ENCODE data around the gene CDH20.

CDH20 gene

GRCh38 chr18:61379827-61380226, 46.6 kb downstream of the CDH20 start:
- CTCF ChIA-PET = interaction anchor here (0.9 kb wide), 1 partner anchor 55 kb away, joined by 3 read pairs; no protein-coding TSS in a partner anchor
- Histone ChIP-seq H3K27ac (ENCODE audit: extremely low read depth, low read depth, low read length) (no peak overlapping the region), H3K4me3 (ENCODE audit: low read depth, low read length) (no peak overlapping the region), H3K4me1 (ENCODE audit: control insufficient read depth, insufficient read depth, low read length) (no peaks in the 10 kb centered on the region), H3K9me3 (ENCODE audit: control insufficient read depth, insufficient read depth, low read depth, low read length) (no peaks in the 10 kb centered on the region), H3K36me3 (ENCODE audit: control insufficient read depth in 2 of 2, insufficient read depth in 1 of 2, low read length in 2 of 2) (no peaks in the 10 kb centered on the region)
- TF ChIP-seq ZNF621 (tag by site-specific recombination; IDR thresholded peaks at IDR 0.05) (no peak), MYNN (tag by site-specific recombination; IDR thresholded peaks at IDR 0.05; ENCODE audit: borderline replicate concordance) (no peak), ZNF561 (tag by site-specific recombination; IDR thresholded peaks at IDR 0.05; ENCODE audit: borderline replicate concordance) (no peak), ZFHX2 (tag by site-specific recombination; conservative IDR thresholded peaks at IDR 0.05) (no peak), ZNF791 (tag by site-specific recombination; IDR thresholded peaks at IDR 0.05) (no peak), ZNF169 (tag by site-specific recombination; IDR thresholded peaks at IDR 0.05) (no peak), ZNF391 (tag by site-specific recombination; IDR thresholded peaks at IDR 0.05; ENCODE audit: borderline replicate concordance, low read depth) (no peak), ZNF701 (tag by site-specific recombination; IDR thresholded peaks at IDR 0.05) (no peak), SCRT1 (tag by site-specific recombination; IDR thresholded peaks at IDR 0.05; ENCODE audit: borderline replicate concordance) (no peak), GLI2 (tag by site-specific recombination; IDR thresholded peaks at IDR 0.05; ENCODE audit: borderline replicate concordance, low read depth) (no peak), KLF8 (tag by site-specific recombination; IDR thresholded peaks at IDR 0.05) (no peak), ZNF214 (tag by site-specific recombination; IDR thresholded peaks at IDR 0.05; ENCODE audit: borderline replicate concordance) (no peak), MEIS1 (CRISPR knock-in tag; IDR thresholded peaks at IDR 0.05; ENCODE audit: borderline replicate concordance) (no peak), YY1 (tag by site-specific recombination; IDR thresholded peaks at IDR 0.05) (no peak), SP3 (tag by site-specific recombination; IDR thresholded peaks at IDR 0.05) (no peak), ZNF626 (tag by site-specific recombination; IDR thresholded peaks at IDR 0.05) (no peak), ZNF610 (tag by site-specific recombination; IDR thresholded peaks at IDR 0.05; ENCODE audit: borderline replicate concordance) (no peak), ZNF366 (tag by site-specific recombination; conservative IDR thresholded peaks at IDR 0.05) (no peak), TCF7L2 (IDR thresholded peaks at IDR 0.05; ENCODE audit: borderline replicate concordance, low read depth, low read length) (no peak)
- POLR2A ChIA-PET = no interaction called here

- H3K4me3 ChIP-seq (ENCODE audit: low read depth, low read length) = no peak overlapping the region
- TF ChIP-seq ZNF529 (tag by site-specific recombination; IDR thresholded peaks at IDR 0.05; ENCODE audit: insufficient replicate concordance) (no peak), BCL11A (tag by site-specific recombination; IDR thresholded peaks at IDR 0.05; ENCODE audit: low read depth) (no peak), ZNF658 (tag by site-specific recombination; IDR thresholded peaks at IDR 0.05) (no peak), ZNF354C (tag by site-specific recombination; IDR thresholded peaks at IDR 0.05; ENCODE audit: borderline replicate concordance, low read depth) (no peak), KLF8 (tag by site-specific recombination; IDR thresholded peaks at IDR 0.05) (no peak), ZNF426 (tag by site-specific recombination; IDR thresholded peaks at IDR 0.05) (no peak), ZNF280C (tag by site-specific recombination; IDR thresholded peaks at IDR 0.05) (no peak)
- no peaks in the 10 kb centered on the region for H3K4me1 ChIP-seq (ENCODE audit: control insufficient read depth, insufficient read depth, low read length)
- no peak overlapping the region for H3K27ac ChIP-seq (ENCODE audit: extremely low read depth, low read depth, low read length)
- ChIA-PET CTCF (no interaction called here), POLR2A (no interaction called here)
- H3K9me3 ChIP-seq (ENCODE audit: control insufficient read depth, insufficient read depth, low read depth, low read length) = no peaks in the 10 kb centered on the region
- H3K36me3 ChIP-seq (ENCODE audit: control insufficient read depth in 2 of 2, insufficient read depth in 1 of 2, low read length in 2 of 2) = no peaks in the 10 kb centered on the region
Measured at GRCh38 chr18:61388010-61388409, 54.8 kb downstream of the CDH20 start.
